DOHH2 (cell line): Measurements from ENCODE around the gene AURKAIP1.

Experiments used
- CTCF ChIP-seq: fragments of 200-600 bp; sonication (generic); IDR thresholded peaks from one replicate; pipeline ENCODE4 v1.5.1; 2014; ENCODE audit warnings: antibody characterized with exemption, mild to moderate bottlenecking, low read depth, low read length; ENCODE audit not compliant: poor library complexity, severe bottlenecking
- EZH2phosphoT487 ChIP-seq: fragments of 200-600 bp; sonication (generic); IDR thresholded peaks from 2 replicates; pipeline ENCODE4 v1.6.1; 2017; ENCODE audit warnings: borderline replicate concordance, mild to moderate bottlenecking, antibody characterized with exemption, low read length, moderate library complexity, mixed read lengths

- TF ChIP-seq CTCF (no peak), EZH2phosphoT487 (no peak)
Measured at GRCh38 chr1:1340185-1340584, 34.8 kb downstream of the AURKAIP1 start.
